ENCODE measurements around the gene TTBK1.

Gene TTBK1

GRCh38 chr6:43222418-43223059 lies 20.7 kb upstream of the TTBK1 start:
- H3K27ac ChIP-seq (ENCODE audit: low read depth in 2 of 2, low read length in 2 of 2): no peak overlapping the region
- H3K9ac ChIP-seq (ENCODE audit: low read depth in 1 of 2, low read length in 2 of 2): no peak overlapping the region
- H3K9me3 ChIP-seq (ENCODE audit: control insufficient read depth in 2 of 2, low read length in 2 of 2): no peaks in the 10 kb centered on the region
- no peaks in the 10 kb centered on the region for H3K27me3 ChIP-seq (ENCODE audit: control insufficient read depth in 2 of 2, insufficient read depth in 2 of 2, low read length in 2 of 2)
- no peak overlapping the region for H3K4me3 ChIP-seq (ENCODE audit: low read length in 2 of 2)
- no peaks in the 10 kb centered on the region for H3K4me1 ChIP-seq (ENCODE audit: control insufficient read depth in 2 of 2, insufficient read depth in 2 of 2, low read length in 2 of 2)
- peaks cover 6 to 33% of the 10 kb centered on the region in 2 donors for H3K36me3 ChIP-seq (ENCODE audit: control insufficient read depth in 2 of 2, insufficient read depth in 2 of 2, low read length in 2 of 2)

GRCh38 chr6:43223175-43223574 lies 20.1 kb upstream of the TTBK1 start:
- Histone ChIP-seq H3K4me1 (ENCODE audit: control insufficient read depth in 2 of 2, insufficient read depth in 2 of 2, low read length in 2 of 2) (peaks cover 0 to 2% of the 10 kb centered on the region in 2 donors), H3K4me3 (ENCODE audit: low read length in 2 of 2) (no peak overlapping the region), H3K36me3 (ENCODE audit: control insufficient read depth in 2 of 2, insufficient read depth in 2 of 2, low read length in 2 of 2) (peaks cover 6 to 33% of the 10 kb centered on the region in 2 donors), H3K27me3 (ENCODE audit: control insufficient read depth in 2 of 2, insufficient read depth in 2 of 2, low read length in 2 of 2) (no peaks in the 10 kb centered on the region), H3K27ac (ENCODE audit: low read depth in 2 of 2, low read length in 2 of 2) (no peak overlapping the region), H3K9ac (ENCODE audit: low read depth in 1 of 2, low read length in 2 of 2) (no peak overlapping the region), H3K9me3 (ENCODE audit: control insufficient read depth in 2 of 2, low read length in 2 of 2) (no peaks in the 10 kb centered on the region)

- Histone ChIP-seq H3K36me3 (ENCODE audit: control insufficient read depth in 2 of 2, insufficient read depth in 2 of 2, low read length in 2 of 2) (peaks cover 6 to 23% of the 10 kb centered on the region in 2 donors), H3K9me3 (ENCODE audit: control insufficient read depth in 2 of 2, low read length in 2 of 2) (no peaks in the 10 kb centered on the region), H3K27ac (ENCODE audit: low read depth in 2 of 2, low read length in 2 of 2) (no peak overlapping the region), H3K9ac (ENCODE audit: low read depth in 1 of 2, low read length in 2 of 2) (no peak overlapping the region), H3K4me1 (ENCODE audit: control insufficient read depth in 2 of 2, insufficient read depth in 2 of 2, low read length in 2 of 2) (peaks cover 3 to 4% of the 10 kb centered on the region in 2 donors), H3K4me3 (ENCODE audit: low read length in 2 of 2) (no peak overlapping the region), H3K27me3 (ENCODE audit: control insufficient read depth in 2 of 2, insufficient read depth in 2 of 2, low read length in 2 of 2) (no peaks in the 10 kb centered on the region)
These were observed 17.0 kb upstream of the TTBK1 start for GRCh38 chr6:43226192-43226851.

- peak within 1 kb of the TSS; percentile 60 to 70 for H3K9ac ChIP-seq (ENCODE audit: low read depth in 1 of 2, low read length in 2 of 2)
- peaks cover 0 to 3% of the 10 kb centered on the region in 2 donors for H3K27me3 ChIP-seq (ENCODE audit: control insufficient read depth in 2 of 2, insufficient read depth in 2 of 2, low read length in 2 of 2)
- peak within 1 kb of the TSS; percentile 63 to 79 for H3K4me3 ChIP-seq (ENCODE audit: low read length in 2 of 2)
- peak within 1 kb of the TSS; percentile 52 to 61 for H3K27ac ChIP-seq (ENCODE audit: low read depth in 2 of 2, low read length in 2 of 2)
- peaks cover 3 to 4% of the 10 kb centered on the region in 2 donors for H3K4me1 ChIP-seq (ENCODE audit: control insufficient read depth in 2 of 2, insufficient read depth in 2 of 2, low read length in 2 of 2)
- H3K36me3 ChIP-seq (ENCODE audit: control insufficient read depth in 2 of 2, insufficient read depth in 2 of 2, low read length in 2 of 2): peaks cover 2 to 7% of the 10 kb centered on the region in 2 donors
- H3K9me3 ChIP-seq (ENCODE audit: control insufficient read depth in 2 of 2, low read length in 2 of 2): no peaks in the 10 kb centered on the region
These were observed 14.1 kb upstream of the TTBK1 start, which contains the start of gene DNPH1 for GRCh38 chr6:43228951-43229802. Gene DNPH1 (minus strand): TSS chr6:43229481. CDS start chr6:43229456, 25 bp downstream.

- Histone ChIP-seq H3K27ac (ENCODE audit: low read depth in 2 of 2, low read length in 2 of 2) (no peak overlapping the region), H3K9ac (ENCODE audit: low read depth in 1 of 2, low read length in 2 of 2) (peak overlapping the region in 1 of 2 donors; percentile 70), H3K4me1 (ENCODE audit: control insufficient read depth in 2 of 2, insufficient read depth in 2 of 2, low read length in 2 of 2) (peaks cover 3 to 4% of the 10 kb centered on the region in 2 donors), H3K9me3 (ENCODE audit: control insufficient read depth in 2 of 2, low read length in 2 of 2) (no peaks in the 10 kb centered on the region), H3K4me3 (ENCODE audit: low read length in 2 of 2) (peak overlapping the region; percentile 63 to 79), H3K27me3 (ENCODE audit: control insufficient read depth in 2 of 2, insufficient read depth in 2 of 2, low read length in 2 of 2) (peaks cover 0 to 3% of the 10 kb centered on the region in 2 donors), H3K36me3 (ENCODE audit: control insufficient read depth in 2 of 2, insufficient read depth in 2 of 2, low read length in 2 of 2) (peaks cover 0 to 7% of the 10 kb centered on the region in 2 donors)
These were observed 13.3 kb upstream of the TTBK1 start for GRCh38 chr6:43229803-43230620.

- Histone ChIP-seq H3K9me3 (ENCODE audit: control insufficient read depth in 2 of 2, low read length in 2 of 2) (no peaks in the 10 kb centered on the region), H3K4me1 (ENCODE audit: control insufficient read depth in 2 of 2, insufficient read depth in 2 of 2, low read length in 2 of 2) (peaks cover 3 to 4% of the 10 kb centered on the region in 2 donors), H3K36me3 (ENCODE audit: control insufficient read depth in 2 of 2, insufficient read depth in 2 of 2, low read length in 2 of 2) (peaks cover 0 to 4% of the 10 kb centered on the region in 2 donors), H3K9ac (ENCODE audit: low read depth in 1 of 2, low read length in 2 of 2) (no peak overlapping the region), H3K27ac (ENCODE audit: low read depth in 2 of 2, low read length in 2 of 2) (no peak overlapping the region), H3K4me3 (ENCODE audit: low read length in 2 of 2) (no peak overlapping the region), H3K27me3 (ENCODE audit: control insufficient read depth in 2 of 2, insufficient read depth in 2 of 2, low read length in 2 of 2) (peaks cover 0 to 3% of the 10 kb centered on the region in 2 donors)
These were observed 12.2 kb upstream of the TTBK1 start for GRCh38 chr6:43231053-43231452.

- peaks cover 3 to 4% of the 10 kb centered on the region in 2 donors for H3K4me1 ChIP-seq (ENCODE audit: control insufficient read depth in 2 of 2, insufficient read depth in 2 of 2, low read length in 2 of 2)
- H3K27me3 ChIP-seq (ENCODE audit: control insufficient read depth in 2 of 2, insufficient read depth in 2 of 2, low read length in 2 of 2): peaks cover 0 to 3% of the 10 kb centered on the region in 2 donors
- H3K36me3 ChIP-seq (ENCODE audit: control insufficient read depth in 2 of 2, insufficient read depth in 2 of 2, low read length in 2 of 2): no peaks in the 10 kb centered on the region
- no peaks in the 10 kb centered on the region for H3K9me3 ChIP-seq (ENCODE audit: control insufficient read depth in 2 of 2, low read length in 2 of 2)
- no peak overlapping the region for H3K27ac ChIP-seq (ENCODE audit: low read depth in 2 of 2, low read length in 2 of 2)
- H3K9ac ChIP-seq (ENCODE audit: low read depth in 1 of 2, low read length in 2 of 2): no peak overlapping the region
- no peak overlapping the region for H3K4me3 ChIP-seq (ENCODE audit: low read length in 2 of 2)
These were observed 11.4 kb upstream of the TTBK1 start for GRCh38 chr6:43231735-43232450.

GRCh38 chr6:43235841-43236240 lies 7.4 kb upstream of the TTBK1 start:
- no peaks in the 10 kb centered on the region for H3K4me1 ChIP-seq (ENCODE audit: control insufficient read depth in 2 of 2, insufficient read depth in 2 of 2, low read length in 2 of 2)
- H3K27me3 ChIP-seq (ENCODE audit: control insufficient read depth in 2 of 2, insufficient read depth in 2 of 2, low read length in 2 of 2): peaks cover 0 to 3% of the 10 kb centered on the region in 2 donors
- H3K9ac ChIP-seq (ENCODE audit: low read depth in 1 of 2, low read length in 2 of 2): no peak overlapping the region
- H3K4me3 ChIP-seq (ENCODE audit: low read length in 2 of 2): no peak overlapping the region
- no peaks in the 10 kb centered on the region for H3K36me3 ChIP-seq (ENCODE audit: control insufficient read depth in 2 of 2, insufficient read depth in 2 of 2, low read length in 2 of 2)
- H3K27ac ChIP-seq (ENCODE audit: low read depth in 2 of 2, low read length in 2 of 2): no peak overlapping the region
- H3K9me3 ChIP-seq (ENCODE audit: control insufficient read depth in 2 of 2, low read length in 2 of 2): no peaks in the 10 kb centered on the region

- H3K4me1 ChIP-seq (ENCODE audit: control insufficient read depth in 2 of 2, insufficient read depth in 2 of 2, low read length in 2 of 2): no peaks in the 10 kb centered on the region
- H3K36me3 ChIP-seq (ENCODE audit: control insufficient read depth in 2 of 2, insufficient read depth in 2 of 2, low read length in 2 of 2): no peaks in the 10 kb centered on the region
- H3K27me3 ChIP-seq (ENCODE audit: control insufficient read depth in 2 of 2, insufficient read depth in 2 of 2, low read length in 2 of 2): peaks cover 18 to 24% of the 10 kb centered on the region in 2 donors
- no peak overlapping the region for H3K9ac ChIP-seq (ENCODE audit: low read depth in 1 of 2, low read length in 2 of 2)
- H3K9me3 ChIP-seq (ENCODE audit: control insufficient read depth in 2 of 2, low read length in 2 of 2): no peaks in the 10 kb centered on the region
- H3K27ac ChIP-seq (ENCODE audit: low read depth in 2 of 2, low read length in 2 of 2): no peak overlapping the region
- H3K4me3 ChIP-seq (ENCODE audit: low read length in 2 of 2): no peak overlapping the region
These were observed 4.2 kb upstream of the TTBK1 start for GRCh38 chr6:43239054-43239453.

All from mucosa of rectum (tissue), 2 donors.